Mucosa of descending colon (tissue), 3 donors: ENCODE data around the gene GP1BB. TPM values are rescaled to one million over a fixed set of nuclear protein-coding genes. Genes with fewer than 3 reads are reported as not detected.

ENCODE experiments used
- ATAC-seq: fragments of 200-7000 bp; cut with Tn5 transposase; one replicate; pipeline ENCODE4 v1.9.1; 2020; ENCODE audit warnings: mild to moderate bottlenecking, moderate library complexity
- DNase-seq, 3 donors: peaks; one replicate each; pipeline ENCODE4 v3.0.0-alpha.2; 2020
- H3K36me3 ChIP-seq: fragments of 200-600 bp; one replicate; pipeline ENCODE4 v1.8.0; 2021; ENCODE audit warnings: low read depth, mild to moderate bottlenecking
- H3K4me1 ChIP-seq: fragments of 200-600 bp; one replicate; pipeline ENCODE4 v1.8.0; 2021; ENCODE audit warnings: low read depth, mild to moderate bottlenecking
- H3K4me3 ChIP-seq: fragments of 200-600 bp; one replicate; pipeline ENCODE4 v1.8.0; 2021; ENCODE audit warnings: mild to moderate bottlenecking
- H3K9me3 ChIP-seq: fragments of 200-600 bp; one replicate; pipeline ENCODE4 v1.8.0; 2021; ENCODE audit warnings: mild to moderate bottlenecking
- intact Hi-C, 2 donors: fragments of 100-400 bp; cut with DNase I in 1 of 2; cut with micrococcal nuclease in 1 of 2; formaldehyde crosslinking; loops; one replicate each; pipeline versions ENCODE4 v1.11.0 to v1.11.1; 2022; cut with DNase I, micrococcal nuclease
- total RNA-seq, 3 donors: library from RNA; stranded (reverse); fragmentation: NEBNext Ultra II Directional in 2 of 3; extraction: Animal tissue kit (Norgen Biotek cat#: 25700) in 2 of 3; gene quantifications; one replicate each; pipeline versions ENCODE4 v1.2.1 to v1.2.4, GENCODE V29; 2021 to 2023
- TF ChIP-seq, protein P1 (sequence below): fragments of 200-600 bp; IDR thresholded peaks from one replicate; pipeline ENCODE4 v1.8.0; 2022; ENCODE audit warnings: antibody characterized with exemption, mild to moderate bottlenecking
- donor health status: DM: no; HTN: no; CAD: no; lungs with moderate emphysema.
- donor health status: DM: no; HTN: no; CAD: no.
- donor health status: DM: no; HTN: yes; CAD: no.

Gene GP1BB
- total RNA-seq, 3 donors from 2014 or later = 0.34 to 1.5 (median 0.41) TPM

DNA sequence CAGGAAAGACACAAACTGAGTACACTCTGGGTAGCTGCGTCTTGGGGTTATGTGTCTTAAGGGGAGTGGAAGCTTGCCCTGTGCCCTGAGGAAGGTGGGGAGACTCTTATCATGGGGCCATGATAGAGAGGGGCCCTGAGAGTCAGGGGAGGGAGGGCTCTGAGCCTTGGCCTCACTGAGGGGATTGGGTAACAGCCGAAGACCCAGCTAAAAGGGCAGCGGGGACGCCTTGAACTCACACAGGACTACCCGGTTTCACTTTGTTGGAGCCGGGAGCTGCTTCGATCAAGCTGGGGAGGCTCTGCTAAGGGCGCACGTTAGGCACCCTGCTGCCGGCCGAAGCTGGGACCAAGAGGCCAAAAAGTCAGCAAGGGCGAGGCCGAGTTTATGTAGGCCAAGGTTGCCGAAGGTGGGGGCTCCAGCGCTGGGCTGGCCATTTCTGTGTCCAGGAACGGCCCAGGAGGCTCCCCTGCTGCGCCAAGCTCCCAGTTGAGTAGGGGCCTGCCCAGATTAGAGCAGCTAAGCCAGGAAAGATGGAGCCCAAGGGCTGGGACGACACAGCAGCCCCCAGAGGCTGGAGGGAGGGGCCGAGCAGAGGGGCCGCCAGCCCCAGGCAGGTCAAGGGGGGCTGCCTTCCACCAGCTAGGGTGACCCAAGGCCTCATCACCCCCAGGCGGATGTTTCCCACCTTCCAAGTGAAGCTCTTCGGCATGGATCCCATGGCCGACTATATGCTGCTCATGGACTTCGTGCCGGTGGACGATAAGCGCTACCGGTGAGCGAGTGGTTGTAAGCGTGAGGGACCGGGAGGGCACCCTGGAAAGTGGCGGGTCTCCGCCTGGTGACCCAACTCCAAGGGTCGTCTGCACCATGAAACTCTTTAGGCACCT is 39.5 kb downstream of the GP1BB start:
- Histone ChIP-seq H3K36me3 (no peaks in the 10 kb centered on the region), H3K4me3 (no peak overlapping the region), H3K9me3 (no peaks in the 10 kb centered on the region), H3K4me1 (peaks cover 15% of the 10 kb centered on the region)
- intact Hi-C loops = no loop called here
- TF ChIP-seq, protein P1, sequence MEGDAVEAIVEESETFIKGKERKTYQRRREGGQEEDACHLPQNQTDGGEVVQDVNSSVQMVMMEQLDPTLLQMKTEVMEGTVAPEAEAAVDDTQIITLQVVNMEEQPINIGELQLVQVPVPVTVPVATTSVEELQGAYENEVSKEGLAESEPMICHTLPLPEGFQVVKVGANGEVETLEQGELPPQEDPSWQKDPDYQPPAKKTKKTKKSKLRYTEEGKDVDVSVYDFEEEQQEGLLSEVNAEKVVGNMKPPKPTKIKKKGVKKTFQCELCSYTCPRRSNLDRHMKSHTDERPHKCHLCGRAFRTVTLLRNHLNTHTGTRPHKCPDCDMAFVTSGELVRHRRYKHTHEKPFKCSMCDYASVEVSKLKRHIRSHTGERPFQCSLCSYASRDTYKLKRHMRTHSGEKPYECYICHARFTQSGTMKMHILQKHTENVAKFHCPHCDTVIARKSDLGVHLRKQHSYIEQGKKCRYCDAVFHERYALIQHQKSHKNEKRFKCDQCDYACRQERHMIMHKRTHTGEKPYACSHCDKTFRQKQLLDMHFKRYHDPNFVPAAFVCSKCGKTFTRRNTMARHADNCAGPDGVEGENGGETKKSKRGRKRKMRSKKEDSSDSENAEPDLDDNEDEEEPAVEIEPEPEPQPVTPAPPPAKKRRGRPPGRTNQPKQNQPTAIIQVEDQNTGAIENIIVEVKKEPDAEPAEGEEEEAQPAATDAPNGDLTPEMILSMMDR = no peak
- ATAC-seq = no peak
- no peak for DNase-seq

DNA sequence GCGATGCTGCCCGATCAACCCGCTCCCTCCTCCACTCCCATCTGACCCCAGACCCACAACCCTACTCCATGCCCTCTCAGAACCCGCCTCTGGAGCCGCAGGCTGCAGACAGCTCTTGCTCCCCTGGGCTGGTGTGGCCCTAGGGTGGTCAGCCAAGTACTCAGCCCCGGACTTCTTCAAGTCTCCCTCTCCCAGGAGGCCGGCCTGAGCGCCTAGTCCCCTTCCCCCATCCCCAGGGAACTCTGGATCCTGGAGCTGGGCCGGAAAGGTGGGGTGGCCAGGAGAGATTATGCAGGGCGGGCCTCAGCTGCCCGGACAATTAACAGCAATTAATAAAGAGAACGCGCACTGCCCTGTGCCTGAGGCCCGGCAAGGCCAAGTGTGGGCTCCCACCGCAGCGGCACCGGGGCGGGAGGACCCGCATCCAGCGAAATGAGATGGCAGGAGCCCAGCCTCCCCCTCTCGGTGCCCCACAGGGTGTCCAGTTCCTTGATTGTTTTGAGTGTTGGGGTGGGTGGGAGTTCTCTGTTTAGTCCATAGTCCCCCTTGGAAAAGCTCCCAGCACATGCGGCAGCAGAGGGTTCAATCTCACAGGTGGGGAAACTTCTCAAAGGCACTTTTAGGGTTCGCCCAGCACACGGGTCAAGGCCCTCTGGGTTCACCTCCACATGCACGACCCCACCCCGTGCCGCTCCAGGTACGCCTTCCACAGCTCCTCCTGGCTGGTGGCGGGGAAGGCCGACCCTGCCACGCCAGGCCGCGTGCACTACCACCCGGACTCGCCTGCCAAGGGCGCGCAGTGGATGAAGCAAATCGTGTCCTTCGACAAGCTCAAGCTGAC is 40.3 kb downstream of the GP1BB start:
- no peaks in the 10 kb centered on the region for H3K9me3 ChIP-seq
- intact Hi-C loops = no loop called here
- DNase-seq (no peak), ATAC-seq (no peak)
- no peak overlapping the region for H3K4me3 ChIP-seq
- TF ChIP-seq, protein P1 = no peak
- H3K4me1 ChIP-seq = peaks cover 15% of the 10 kb centered on the region
- no peaks in the 10 kb centered on the region for H3K36me3 ChIP-seq

DNA sequence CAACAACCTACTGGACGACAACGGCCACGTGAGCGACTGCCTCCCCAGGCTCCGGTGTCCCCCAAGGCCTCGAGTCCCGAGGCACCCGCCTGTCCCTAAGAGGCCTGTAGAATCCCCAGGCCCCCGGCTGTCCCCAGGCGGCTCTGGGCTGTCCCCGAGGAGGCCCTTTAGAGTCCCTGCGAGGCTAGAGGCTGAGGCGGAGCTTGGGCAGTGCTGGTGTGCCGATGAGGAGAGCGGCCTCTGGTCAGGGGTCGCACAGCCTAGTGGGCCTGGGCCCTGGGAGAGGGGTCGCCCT is 40.9 kb downstream of the GP1BB start:
- DNase-seq = no peak
- Histone ChIP-seq H3K4me1 (peaks cover 15% of the 10 kb centered on the region), H3K9me3 (no peaks in the 10 kb centered on the region), H3K36me3 (no peaks in the 10 kb centered on the region), H3K4me3 (no peak overlapping the region)
- TF ChIP-seq, protein P1 = no peak
- no peak for ATAC-seq
- intact Hi-C loops = no loop called here

DNA sequence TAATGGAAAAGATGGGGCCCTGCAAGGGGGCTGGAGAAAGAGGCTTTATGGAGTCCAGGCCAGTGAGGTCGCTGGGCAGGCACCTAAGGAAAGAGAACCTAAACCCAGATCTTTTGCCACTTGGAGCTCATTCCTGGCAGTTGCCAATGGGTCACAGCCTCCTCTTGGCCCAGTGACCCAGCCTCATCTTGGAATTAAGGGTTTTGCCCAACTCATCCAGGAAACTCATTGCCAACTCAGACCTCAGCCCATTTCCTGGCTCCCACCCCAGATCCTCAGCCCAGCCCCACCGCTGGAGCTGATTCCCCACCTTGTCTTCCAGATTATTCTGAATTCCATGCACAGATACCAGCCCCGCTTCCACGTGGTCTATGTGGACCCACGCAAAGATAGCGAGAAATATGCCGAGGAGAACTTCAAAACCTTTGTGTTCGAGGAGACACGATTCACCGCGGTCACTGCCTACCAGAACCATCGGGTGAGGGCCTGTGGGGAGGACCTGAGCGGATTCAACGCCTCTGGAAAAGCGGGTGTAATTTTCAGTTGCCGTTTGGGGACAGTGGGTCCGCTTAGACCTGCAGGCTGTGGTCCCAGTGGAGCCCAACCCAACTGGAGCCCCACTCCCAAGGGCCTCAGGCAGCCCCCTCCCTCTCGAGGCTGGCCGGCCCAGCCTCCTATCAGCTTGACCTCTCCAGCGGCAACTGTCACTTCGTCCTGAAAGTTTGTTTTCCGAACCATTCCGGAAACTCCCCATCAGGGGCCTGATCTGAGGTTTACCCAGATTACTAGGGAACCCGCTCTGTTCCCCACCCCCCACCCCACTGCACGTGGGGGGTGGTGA is 41.5 kb downstream of the GP1BB start:
- ATAC-seq (no peak), DNase-seq (no peak)
- Histone ChIP-seq H3K4me1 (peaks cover 15% of the 10 kb centered on the region), H3K4me3 (no peak overlapping the region), H3K9me3 (no peaks in the 10 kb centered on the region), H3K36me3 (no peaks in the 10 kb centered on the region)
- intact Hi-C loops = no loop called here
- TF ChIP-seq, protein P1 = no peak

DNA sequence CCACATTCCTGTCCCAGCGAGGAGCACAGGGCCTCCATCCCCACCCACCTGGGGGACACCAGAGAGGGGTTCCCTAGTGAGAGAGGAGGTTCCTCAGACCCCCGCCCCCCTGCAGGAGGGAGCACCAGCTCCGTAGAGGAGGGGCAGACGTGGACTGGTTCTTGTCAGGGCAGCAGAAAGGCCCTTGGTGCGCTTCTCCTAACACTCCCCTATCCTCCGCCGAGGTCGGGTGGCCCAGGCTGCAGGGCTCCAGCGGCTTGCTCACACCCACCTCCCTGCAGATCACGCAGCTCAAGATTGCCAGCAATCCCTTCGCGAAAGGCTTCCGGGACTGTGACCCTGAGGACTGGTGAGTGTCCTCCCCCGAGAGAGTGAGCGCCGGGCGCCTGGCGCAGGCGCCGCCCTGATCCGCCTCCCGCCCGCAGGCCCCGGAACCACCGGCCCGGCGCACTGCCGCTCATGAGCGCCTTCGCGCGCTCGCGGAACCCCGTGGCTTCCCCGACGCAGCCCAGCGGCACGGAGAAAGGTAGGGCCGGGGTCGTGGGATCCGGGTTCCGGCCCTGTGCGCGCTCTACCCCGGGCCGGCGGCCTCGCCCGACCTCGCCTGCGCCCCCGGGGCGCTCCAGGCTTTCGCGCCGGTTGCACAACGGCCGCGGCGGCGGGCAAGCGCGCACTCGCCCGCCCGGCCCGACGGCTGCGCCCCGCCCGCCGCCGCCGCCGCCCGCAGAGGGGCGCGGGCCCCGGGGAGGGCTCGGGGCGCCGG is 42.3 kb downstream of the GP1BB start:
- TF ChIP-seq, protein P1 = no peak

More for the DNA sequence above, 42.3 kb downstream of the GP1BB start:
- Histone ChIP-seq H3K36me3 (no peaks in the 10 kb centered on the region), H3K4me1 (peaks cover 15% of the 10 kb centered on the region), H3K9me3 (no peaks in the 10 kb centered on the region), H3K4me3 (no peak overlapping the region)
- DNase-seq (peak in 1 of 3 donors; percentile 47), ATAC-seq (peak; percentile 39)
- intact Hi-C loops = no loop called here
